H1 (cell line): ENCODE data around the gene PAK6.

Source experiments
- BRCA1 ChIP-seq: IDR thresholded peaks from 2 replicates; pipeline ENCODE4 v1.6.1; 2012; ENCODE audit warnings: low read depth, low read length, improper control_type of control experiment
- EGR1 ChIP-seq: IDR thresholded peaks from 2 replicates; pipeline ENCODE4 v1.6.1; 2011; ENCODE audit warnings: low read depth, low read length, borderline replicate concordance
- FOSL1 ChIP-seq: IDR thresholded peaks from 2 replicates; pipeline ENCODE4 v1.6.1; 2011; ENCODE audit warnings: mild to moderate bottlenecking, low read depth, low read length, moderate library complexity; ENCODE audit not compliant: insufficient read depth
- POLR2A ChIP-seq, 2 experiments: IDR thresholded peaks; 1 replicate in 1 of 2; 2 replicates in 1 of 2; pipeline ENCODE4 v1.6.1; 2011; ENCODE audit warnings: low read depth in 2 of 2, low read length in 2 of 2, mild to moderate bottlenecking in 2 of 2; ENCODE audit errors: control extremely low read depth in 1 of 2
- POLR2AphosphoS5 ChIP-seq: IDR thresholded peaks from 2 replicates; pipeline ENCODE4 v1.6.1; 2011; ENCODE audit warnings: low read depth, low read length
- SIN3A ChIP-seq, 2 experiments: IDR thresholded peaks in 1 of 2; conservative IDR thresholded peaks in 1 of 2; 2 replicates each; pipeline ENCODE4 v1.6.1; 2011 to 2012; ENCODE audit warnings: low read length in 2 of 2, improper control_type of control experiment in 1 of 2, low read depth in 1 of 2, mild to moderate bottlenecking in 1 of 2
- SIRT6 ChIP-seq: IDR thresholded peaks from one replicate; pipeline ENCODE4 v1.7.1; 2012; ENCODE audit warnings: low read length, inconsistent platforms
- SP2 ChIP-seq: IDR thresholded peaks from 2 replicates; pipeline ENCODE4 v1.6.1; 2012; ENCODE audit warnings: mild to moderate bottlenecking, low read length, inconsistent platforms
- TCF12 ChIP-seq: IDR thresholded peaks from 2 replicates; pipeline ENCODE4 v1.6.1; 2011; ENCODE audit warnings: low read depth, mild to moderate bottlenecking, low read length
- YY1 ChIP-seq: IDR thresholded peaks from 2 replicates; pipeline ENCODE4 v1.6.1; 2011; ENCODE audit warnings: low read depth, mild to moderate bottlenecking, low read length
- TF ChIP-seq, protein P1 (sequence below), 3 experiments: IDR thresholded peaks; 1 replicate in 2 of 3; 2 replicates in 1 of 3; pipeline versions ENCODE4 v1.5.1 to v1.6.1; 2011; ENCODE audit warnings: low read length in 3 of 3, mild to moderate bottlenecking in 3 of 3, inconsistent platforms in 2 of 3, low read depth in 1 of 3, moderate library complexity in 1 of 3; ENCODE audit not compliant: insufficient read depth in 1 of 3; ENCODE audit errors: control extremely low read depth in 1 of 3
- TF ChIP-seq, protein P2 (sequence below): IDR thresholded peaks from 2 replicates; pipeline ENCODE4 v1.6.1; 2012; ENCODE audit warnings: inconsistent platforms

DNA sequence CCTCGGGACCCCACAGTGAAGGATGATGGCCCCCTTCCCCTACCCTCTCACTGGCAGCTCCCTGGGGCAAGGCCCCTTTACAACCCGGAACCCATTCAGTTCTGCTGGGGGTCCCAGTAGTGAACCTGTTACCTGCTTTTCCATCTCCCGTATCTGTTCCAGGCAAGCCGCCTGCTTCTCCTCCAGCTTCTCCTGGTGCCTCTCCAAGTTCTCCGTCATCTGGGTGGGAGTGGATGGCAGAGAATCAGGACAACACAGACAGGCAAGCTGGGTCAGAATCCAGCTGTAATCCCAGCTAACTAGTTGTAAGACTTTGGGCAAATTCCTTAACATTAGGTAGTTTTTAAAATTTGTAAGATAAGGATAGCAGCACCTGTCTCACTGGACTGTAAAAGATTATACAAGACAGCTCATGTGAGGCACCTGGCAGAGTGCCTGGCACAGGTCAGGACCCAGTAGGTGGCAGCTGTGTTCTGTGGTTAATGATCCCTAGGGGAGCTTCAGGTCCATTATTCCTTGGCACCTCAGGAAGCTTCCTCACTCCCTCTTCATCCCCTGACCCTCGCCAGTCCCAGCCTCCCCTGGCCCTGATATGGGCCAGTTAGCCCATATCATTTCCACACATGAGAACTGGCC lies 50.4 kb downstream of the PAK6 start:
- TF ChIP-seq, protein P1, sequence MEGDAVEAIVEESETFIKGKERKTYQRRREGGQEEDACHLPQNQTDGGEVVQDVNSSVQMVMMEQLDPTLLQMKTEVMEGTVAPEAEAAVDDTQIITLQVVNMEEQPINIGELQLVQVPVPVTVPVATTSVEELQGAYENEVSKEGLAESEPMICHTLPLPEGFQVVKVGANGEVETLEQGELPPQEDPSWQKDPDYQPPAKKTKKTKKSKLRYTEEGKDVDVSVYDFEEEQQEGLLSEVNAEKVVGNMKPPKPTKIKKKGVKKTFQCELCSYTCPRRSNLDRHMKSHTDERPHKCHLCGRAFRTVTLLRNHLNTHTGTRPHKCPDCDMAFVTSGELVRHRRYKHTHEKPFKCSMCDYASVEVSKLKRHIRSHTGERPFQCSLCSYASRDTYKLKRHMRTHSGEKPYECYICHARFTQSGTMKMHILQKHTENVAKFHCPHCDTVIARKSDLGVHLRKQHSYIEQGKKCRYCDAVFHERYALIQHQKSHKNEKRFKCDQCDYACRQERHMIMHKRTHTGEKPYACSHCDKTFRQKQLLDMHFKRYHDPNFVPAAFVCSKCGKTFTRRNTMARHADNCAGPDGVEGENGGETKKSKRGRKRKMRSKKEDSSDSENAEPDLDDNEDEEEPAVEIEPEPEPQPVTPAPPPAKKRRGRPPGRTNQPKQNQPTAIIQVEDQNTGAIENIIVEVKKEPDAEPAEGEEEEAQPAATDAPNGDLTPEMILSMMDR (IDR thresholded peaks at IDR 0.05; ENCODE audit: control extremely low read depth in 1 of 3, insufficient read depth in 1 of 3, low read depth in 1 of 3, low read length in 3 of 3), result no peak
- no peak for TF ChIP-seq BRCA1
- no peak for TF ChIP-seq YY1
- TF ChIP-seq, protein P2, sequence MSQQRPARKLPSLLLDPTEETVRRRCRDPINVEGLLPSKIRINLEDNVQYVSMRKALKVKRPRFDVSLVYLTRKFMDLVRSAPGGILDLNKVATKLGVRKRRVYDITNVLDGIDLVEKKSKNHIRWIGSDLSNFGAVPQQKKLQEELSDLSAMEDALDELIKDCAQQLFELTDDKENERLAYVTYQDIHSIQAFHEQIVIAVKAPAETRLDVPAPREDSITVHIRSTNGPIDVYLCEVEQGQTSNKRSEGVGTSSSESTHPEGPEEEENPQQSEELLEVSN, result no peak
- no peak for TF ChIP-seq POLR2A (IDR thresholded peaks at IDR 0.05; ENCODE audit: control extremely low read depth in 1 of 2, low read depth in 2 of 2, low read length in 2 of 2)
- no peak for TF ChIP-seq EGR1
- no peak for TF ChIP-seq SIRT6
- TF ChIP-seq FOSL1, result no peak
- TF ChIP-seq POLR2AphosphoS5, result no peak
- TF ChIP-seq SIN3A (conservative IDR thresholded peaks at IDR 0.05 in 1 of 2, IDR thresholded peaks at IDR 0.05 in 1 of 2; ENCODE audit: low read depth in 1 of 2, low read length in 2 of 2), result no peak
- TF ChIP-seq TCF12, result no peak
- TF ChIP-seq SP2, result no peak
